HepG2 (cell line): ENCODE data around the gene EEIG1. TPM values are rescaled to one million over a fixed set of nuclear protein-coding genes. Genes with fewer than 3 reads are reported as not detected.

ENCODE experiments used
- ATAC-seq: fragments of 200-7000 bp; cut with Tn5 transposase; 3 replicates; pipeline ENCODE4 v1.9.1; 2020; ENCODE audit warnings: mild to moderate bottlenecking, moderate library complexity
- BruUV-seq: library from RNA; stranded (reverse); fragments of 400-500 nt; replicated peaks from 2 replicates; lab custom pipeline; 2021; lab: Mats Ljungman, UMichigan
- CTCF ChIA-PET: fragments of 300-600 bp; formaldehyde crosslinking; extraction: SDS; loops from one replicate; lab custom pipeline; 2021; ENCODE audit warnings: low total read pairs, inconsistent platforms, low intra/inter-chr PET ratio; lab: Yijun Ruan, JAX
- POLR2A ChIA-PET: fragments of 350-600 bp; sonication (Branson Sonifier 250); formaldehyde crosslinking; loops from one replicate; lab custom pipeline; 2020; ENCODE audit warnings: antibody characterized with exemption, inconsistent platforms; lab: Yijun Ruan, JAX
- DNase-seq: peaks from one replicate; pipeline ENCODE4 v3.0.0-alpha.2; 2015; ENCODE audit warnings: low spot score
- FAIRE-seq: peaks from 3 replicates; lab custom pipeline; 2011; peaks lifted over from hg19 to GRCh38; lab: Jason Lieb, UNC
- H2AFZ ChIP-seq: one replicate; pipeline ENCODE4 v1.6.1; 2011; ENCODE audit warnings: low read length, inconsistent platforms
- H3K27ac ChIP-seq: fragments of 300-600 bp; 3 replicates; pipeline ENCODE4 v1.8.0; 2011; ENCODE audit warnings: mixed run types, mild to moderate bottlenecking, mixed read lengths, low read length, inconsistent platforms; ENCODE audit not compliant: insufficient read depth; ENCODE audit errors: extremely low read length
- H3K27me3 ChIP-seq, 2 experiments: fragments of 200-600 bp in 1 of 2; 2 replicates in 1 of 2; 3 replicates in 1 of 2; pipeline versions ENCODE4 v1.6.0 to v1.8.0; 2011; ENCODE audit warnings: low read length in 2 of 2, mild to moderate bottlenecking in 2 of 2, moderate library complexity in 2 of 2, inconsistent platforms in 1 of 2; ENCODE audit not compliant: insufficient read depth in 2 of 2, control insufficient read depth in 1 of 2
- H3K36me3 ChIP-seq, 2 experiments: fragments of 200-600 bp in 1 of 2; replicated peaks in 1 of 2; 2 replicates in 1 of 2; 3 replicates in 1 of 2; pipeline versions ENCODE4 v1.5.1 to v1.8.0; 2011; ENCODE audit warnings: low read length in 2 of 2, inconsistent platforms in 1 of 2; ENCODE audit not compliant: insufficient read depth in 2 of 2, control insufficient read depth in 1 of 2
- H3K4me1 ChIP-seq: 2 replicates; pipeline ENCODE4 v1.5.1; 2012; ENCODE audit warnings: low read length, inconsistent platforms; ENCODE audit not compliant: insufficient read depth
- H3K4me2 ChIP-seq: 2 replicates; pipeline ENCODE4 v1.6.0; 2011; ENCODE audit warnings: low read depth, low read length, inconsistent platforms
- H3K4me3 ChIP-seq, 3 experiments: fragments of 200-600 bp in 1 of 3; sonication (generic), shearing (Covaris generic) in 1 of 3; replicated peaks in 1 of 3; 2 replicates each; pipeline ENCODE4 v1.5.1; 2011 to 2016; ENCODE audit warnings: low read length in 3 of 3, inconsistent platforms in 2 of 3, low read depth in 2 of 3, mild to moderate bottlenecking in 2 of 3, control low read depth in 1 of 3, mixed read lengths in 1 of 3; ENCODE audit not compliant: insufficient read depth in 1 of 3
- H3K79me2 ChIP-seq: one replicate; pipeline ENCODE4 v1.6.1; 2011; ENCODE audit warnings: low read length, inconsistent platforms; ENCODE audit not compliant: insufficient read depth
- H3K9ac ChIP-seq: 2 replicates; pipeline ENCODE4 v1.6.0; 2011; ENCODE audit warnings: mild to moderate bottlenecking, low read depth, low read length, inconsistent platforms; ENCODE audit not compliant: insufficient read depth
- H3K9me3 ChIP-seq: 2 replicates; pipeline ENCODE4 v1.5.1; 2012; ENCODE audit warnings: mild to moderate bottlenecking, low read length
- H4K20me1 ChIP-seq: 2 replicates; pipeline ENCODE4 v1.6.0; 2011; ENCODE audit warnings: inconsistent platforms, mild to moderate bottlenecking, low read length, moderate library complexity; ENCODE audit not compliant: insufficient read depth
- GATAD2A ChIP-seq: IDR thresholded peaks from 2 replicates; pipeline ENCODE4 v1.6.1; 2016
- MLLT10 ChIP-seq: sonication (generic); formaldehyde crosslinking; IDR thresholded peaks from 2 replicates; pipeline ENCODE4 v1.4.0; 2020; ENCODE audit warnings: missing genetic modification reagents
- NFATC3 ChIP-seq: sonication (generic); formaldehyde crosslinking; IDR thresholded peaks from 2 replicates; pipeline ENCODE4 v1.5.1; 2020; ENCODE audit warnings: mild to moderate bottlenecking, missing genetic modification reagents
- SMAD9 ChIP-seq: sonication (generic); formaldehyde crosslinking; IDR thresholded peaks from 2 replicates; pipeline ENCODE4 v1.5.1; 2020; ENCODE audit warnings: mild to moderate bottlenecking, missing genetic modification reagents
- SRF ChIP-seq: IDR thresholded peaks from 2 replicates; pipeline ENCODE4 v1.6.1; 2011; ENCODE audit warnings: mild to moderate bottlenecking, low read depth, low read length, moderate library complexity
- SRSF9 ChIP-seq: fragments of 200-400 bp; formaldehyde crosslinking; IDR thresholded peaks from 2 replicates; pipeline ENCODE4 v1.6.1; 2018; ENCODE audit warnings: borderline replicate concordance, mild to moderate bottlenecking, low read depth, low read length; ENCODE audit not compliant: insufficient read depth, poor library complexity, severe bottlenecking
- SUZ12 ChIP-seq: fragments of 150-350 bp; IDR thresholded peaks from 2 replicates; pipeline ENCODE4 v1.6.1; 2014; ENCODE audit warnings: low read depth, low read length
- TAF15 ChIP-seq: fragments of 200-400 bp; formaldehyde crosslinking; IDR thresholded peaks from one replicate; pipeline ENCODE4 v1.6.1; 2018; ENCODE audit warnings: mild to moderate bottlenecking, low read depth, low read length; ENCODE audit not compliant: poor library complexity, severe bottlenecking
- TRIM24 ChIP-seq: sonication (generic); formaldehyde crosslinking; IDR thresholded peaks from 2 replicates; pipeline ENCODE4 v1.8.0; 2022; ENCODE audit warnings: mild to moderate bottlenecking, missing genetic modification reagents
- ZFP90 ChIP-seq: sonication (generic); formaldehyde crosslinking; IDR thresholded peaks from 2 replicates; pipeline ENCODE4 v1.8.0; 2022; ENCODE audit warnings: missing genetic modification reagents, mild to moderate bottlenecking, inconsistent platforms, borderline replicate concordance
- ZNF598 ChIP-seq: sonication (generic); formaldehyde crosslinking; IDR thresholded peaks from 2 replicates; pipeline ENCODE4 v1.5.1; 2020; ENCODE audit warnings: mild to moderate bottlenecking, missing genetic modification reagents, borderline replicate concordance
- ZSCAN12 ChIP-seq: sonication (generic); formaldehyde crosslinking; IDR thresholded peaks from 2 replicates; pipeline ENCODE4 v1.9.0; 2021; ENCODE audit warnings: mild to moderate bottlenecking, missing genetic modification reagents
- ZZZ3 ChIP-seq: sonication (generic); formaldehyde crosslinking; IDR thresholded peaks from 2 replicates; pipeline ENCODE4 v1.4.0; 2020; ENCODE audit warnings: missing genetic modification reagents, mild to moderate bottlenecking, borderline replicate concordance
- WGBS: methylation state at CpG from one replicate; pipeline ENCODE4 v1.1.6; 2017; ENCODE audit warnings: low lambda C conversion rate; 5-methylcytosine and 5-hydroxymethylcytosine counted together
- in situ Hi-C: cut with HindIII; loops from 2 replicates; pipeline ENCODE4 v1.10.0; 2017; ENCODE audit warnings: low pct_unique_long_range_greater_than_20kb; ENCODE audit not compliant: extremely low pct_ligation_motif_present
- intact Hi-C: fragments of 100-400 bp; cut with micrococcal nuclease; formaldehyde crosslinking; loops from one replicate; pipeline ENCODE4 v1.10.0; 2022; ENCODE audit not compliant: unreplicated experiment
- polyA plus RNA-seq, 8 experiments: library from polyadenylated mRNA; depleted of rRNA in 3 of 8; stranded (reverse) in 7 of 8; unstranded in 1 of 8; fragments of >200 nt; fragmentation: Illumina TruSeq in 4 of 8; extraction: Trizol in 4 of 8; gene quantifications; 2 replicates each; pipeline versions ENCODE4 v1.2.1 to v1.2.3, GENCODE V29; 2011 to 2016; ENCODE audit warnings: low read depth in 4 of 8, missing spikeins in 1 of 8, mixed read lengths in 1 of 8; ENCODE audit not compliant: insufficient read depth in 1 of 8
- total RNA-seq, 5 experiments: library from RNA; depleted of rRNA; stranded (reverse); fragments of >200 nt; fragmentation: Illumina TruSeq; extraction: Trizol; gene quantifications; 2 replicates each; pipeline ENCODE4 v1.2.3, GENCODE V29; 2016; ENCODE audit warnings: low read depth in 1 of 5
- TF ChIP-seq, protein P1 (sequence below): sonication (generic); formaldehyde crosslinking; IDR thresholded peaks from 2 replicates; pipeline ENCODE4 v1.5.0; 2020; ENCODE audit warnings: missing genetic modification reagents, mild to moderate bottlenecking, borderline replicate concordance

Gene EEIG1
- total and polyA plus RNA-seq, 2 of the 13 experiments (the other 11 are each of a cell fraction or from before 2014, with no cell fraction given): 16.6 to 25.2 TPM

DNA sequence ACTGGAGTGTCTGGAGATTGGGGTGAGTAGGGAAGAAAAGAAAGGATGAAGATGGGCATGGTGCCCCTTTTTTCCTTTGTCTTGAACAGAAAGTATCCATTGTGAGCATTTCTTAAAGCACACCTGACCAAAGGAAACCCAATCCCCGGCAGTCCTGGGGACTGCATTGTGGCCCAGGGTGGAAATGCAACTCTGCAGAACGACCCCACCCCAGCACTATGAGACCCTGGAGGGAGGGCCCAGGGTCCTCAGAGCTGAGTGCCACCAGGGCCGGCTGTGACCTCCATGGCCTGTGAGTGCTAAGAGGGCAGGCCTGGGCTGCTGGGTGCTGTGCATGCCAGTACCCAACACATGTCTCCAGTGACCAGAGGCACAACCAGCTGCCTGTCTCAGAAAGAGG is 18.5 kb downstream of the EEIG1 start:
- H3K79me2 ChIP-seq: peaks cover 86% of the 10 kb centered on the region
- in situ Hi-C loops: no loop called here
- no peak overlapping the region for H3K4me3 ChIP-seq
- no peak for FAIRE-seq
- no TSS peak for BruUV-seq
- TF ChIP-seq GATAD2A (CRISPR knock-in tag) (no peak), SMAD9 (CRISPR knock-in tag) (no peak), MLLT10 (CRISPR knock-in tag) (no peak), ZFP90 (no peak), SRSF9 (no peak), ZNF598 (CRISPR knock-in tag) (no peak), SUZ12 (no peak), SRF (no peak), NFATC3 (no peak), ZZZ3 (no peak), TRIM24 (CRISPR knock-in tag) (no peak), ZSCAN12 (CRISPR knock-in tag) (no peak), TAF15 (no peak)
- TF ChIP-seq, protein P1, sequence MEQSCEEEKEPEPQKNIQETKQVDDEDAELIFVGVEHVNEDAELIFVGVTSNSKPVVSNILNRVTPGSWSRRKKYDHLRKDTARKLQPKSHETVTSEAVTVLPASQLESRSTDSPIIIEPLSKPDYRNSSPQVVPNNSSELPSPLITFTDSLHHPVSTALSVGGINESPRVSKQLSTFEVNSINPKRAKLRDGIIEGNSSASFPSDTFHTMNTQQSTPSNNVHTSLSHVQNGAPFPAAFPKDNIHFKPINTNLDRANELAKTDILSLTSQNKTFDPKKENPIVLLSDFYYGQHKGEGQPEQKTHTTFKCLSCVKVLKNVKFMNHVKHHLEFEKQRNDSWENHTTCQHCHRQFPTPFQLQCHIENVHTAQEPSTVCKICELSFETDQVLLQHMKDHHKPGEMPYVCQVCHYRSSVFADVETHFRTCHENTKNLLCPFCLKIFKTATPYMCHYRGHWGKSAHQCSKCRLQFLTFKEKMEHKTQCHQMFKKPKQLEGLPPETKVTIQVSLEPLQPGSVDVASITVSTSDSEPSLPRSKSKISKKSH (CRISPR knock-in tag): no peak
- DNase-seq: no peak
- H4K20me1 ChIP-seq: no peaks in the 10 kb centered on the region
- H3K9me3 ChIP-seq: no peaks in the 10 kb centered on the region
- ChIA-PET POLR2A (no interaction called here), CTCF (no interaction called here)
- H2AFZ ChIP-seq: no peak overlapping the region
- peaks cover 1 to 9% of the 10 kb centered on the region in 2 experiments; a peak in 3 of 5 replicates for H3K36me3 ChIP-seq
- ATAC-seq: no peak
- H3K4me1 ChIP-seq: peaks cover 60% of the 10 kb centered on the region
- intact Hi-C loops: no loop called here
- no peak overlapping the region for H3K9ac ChIP-seq
- H3K27me3 ChIP-seq: no peaks in the 10 kb centered on the region
- no peak overlapping the region for H3K4me2 ChIP-seq
- H3K27ac ChIP-seq: no peak overlapping the region
- 90% methylated on average over 2 of the region's 3 CpGs for WGBS
